ENCODE measurements around the gene ZNF394. TPM values are rescaled to one million over a fixed set of nuclear protein-coding genes. Genes with fewer than 3 reads are reported as not detected.
A peak's percentile ranks its signal among the peaks of the same experiment; 100 is the strongest.

Gene ZNF394
- polyA plus RNA-seq, 2 donors = 15.2 to 19.8 TPM

DNA sequence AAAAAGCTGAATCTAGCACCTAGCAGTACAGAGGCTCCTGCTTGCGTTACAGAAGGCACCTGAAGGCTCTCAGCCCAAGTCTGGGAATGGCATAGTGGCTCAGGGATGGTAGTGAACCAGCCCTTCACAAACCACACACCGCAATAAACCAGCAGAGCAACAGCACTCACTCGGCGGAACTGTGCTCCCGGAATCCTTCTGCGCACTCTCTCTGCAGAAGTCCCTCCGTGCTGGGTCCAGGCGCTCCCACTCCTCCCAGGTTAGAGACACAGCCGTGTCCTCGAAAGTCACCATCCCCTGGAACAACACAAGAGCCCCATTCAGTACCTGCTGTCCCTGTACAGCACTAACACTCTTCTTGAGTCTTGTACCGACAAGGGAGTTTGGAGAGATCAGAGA lies 1.5 kb downstream of the ZNF394 start:
- peaks cover 7 to 14% of the 10 kb centered on the region in 2 donors for H3K9me3 ChIP-seq (ENCODE audit: control insufficient read depth in 2 of 2, insufficient read depth in 1 of 2, low read depth in 1 of 2, low read length in 1 of 2)
- 63 to 71% methylated on average over 11 of the region's 11 CpGs for WGBS, 2 donors
- peak overlapping the region; percentile 26 to 99 for H3K4me3 ChIP-seq (ENCODE audit: low read depth in 1 of 2, low read length in 2 of 2)
- peaks cover 15% of the 10 kb centered on the region in 2 donors for H3K36me3 ChIP-seq (ENCODE audit: control insufficient read depth in 2 of 2, insufficient read depth in 2 of 2, low read length in 1 of 2)
- peak overlapping the region in 1 of 2 donors; percentile 36 for H3K27ac ChIP-seq (ENCODE audit: low read depth in 2 of 2, low read length in 1 of 2)
- no peaks in the 10 kb centered on the region for H3K27me3 ChIP-seq (ENCODE audit: control insufficient read depth in 1 of 2, insufficient read depth in 2 of 2, low read length in 2 of 2)
- H3K4me1 ChIP-seq (ENCODE audit: control insufficient read depth in 2 of 2, insufficient read depth in 2 of 2, low read length in 1 of 2) = peaks cover 3 to 5% of the 10 kb centered on the region in 2 donors

GRCh38 chr7:99497766-99498545 lies 2.1 kb downstream of the ZNF394 start:
- H3K36me3 ChIP-seq (ENCODE audit: control insufficient read depth in 2 of 2, insufficient read depth in 2 of 2, low read length in 1 of 2) = peaks cover 18 to 19% of the 10 kb centered on the region in 2 donors
- H3K27ac ChIP-seq (ENCODE audit: low read depth in 2 of 2, low read length in 1 of 2) = no peak overlapping the region
- H3K4me3 ChIP-seq (ENCODE audit: low read depth in 1 of 2, low read length in 2 of 2) = peak overlapping the region; percentile 26 to 99
- H3K4me1 ChIP-seq (ENCODE audit: control insufficient read depth in 2 of 2, insufficient read depth in 2 of 2, low read length in 1 of 2) = peaks cover 3 to 5% of the 10 kb centered on the region in 2 donors
- peaks cover 7 to 15% of the 10 kb centered on the region in 2 donors for H3K9me3 ChIP-seq (ENCODE audit: control insufficient read depth in 2 of 2, insufficient read depth in 1 of 2, low read depth in 1 of 2, low read length in 1 of 2)
- H3K27me3 ChIP-seq (ENCODE audit: control insufficient read depth in 1 of 2, insufficient read depth in 2 of 2, low read length in 2 of 2) = no peaks in the 10 kb centered on the region
- WGBS, 2 donors = 78 to 79% methylated on average over 6 of the region's 6 CpGs

DNA sequence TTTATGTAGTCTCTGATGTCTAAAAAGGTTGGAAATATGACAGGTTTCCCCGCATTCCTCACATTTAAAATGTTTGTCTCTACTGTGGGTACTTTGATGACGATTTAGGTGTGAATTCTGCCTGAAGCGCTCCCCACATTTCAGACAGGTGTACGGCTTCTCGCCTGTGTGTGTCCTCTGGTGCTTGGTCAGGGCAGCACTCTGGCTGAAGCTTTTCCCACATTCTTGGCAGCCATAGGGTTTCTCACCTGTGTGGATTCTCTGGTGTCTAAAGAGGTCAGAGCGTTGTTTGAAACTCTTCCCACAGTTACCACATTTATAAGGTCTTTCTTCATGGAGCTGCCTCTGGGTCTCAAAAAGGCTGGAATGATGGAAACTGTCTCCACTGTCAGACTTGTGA lies 6.3 kb downstream of the ZNF394 start:
- H3K27me3 ChIP-seq (ENCODE audit: control insufficient read depth in 1 of 2, insufficient read depth in 2 of 2, low read length in 2 of 2) = no peaks in the 10 kb centered on the region
- peaks cover 18 to 22% of the 10 kb centered on the region in 2 donors for H3K36me3 ChIP-seq (ENCODE audit: control insufficient read depth in 2 of 2, insufficient read depth in 2 of 2, low read length in 1 of 2)
- peaks cover 3 to 5% of the 10 kb centered on the region in 2 donors for H3K4me1 ChIP-seq (ENCODE audit: control insufficient read depth in 2 of 2, insufficient read depth in 2 of 2, low read length in 1 of 2)

GRCh38 chr7:99490878-99491277 lies 9.2 kb downstream of the ZNF394 start:
- H3K27ac ChIP-seq (ENCODE audit: low read depth in 2 of 2, low read length in 1 of 2) = no peak overlapping the region
- peaks cover 16 to 17% of the 10 kb centered on the region in 2 donors for H3K36me3 ChIP-seq (ENCODE audit: control insufficient read depth in 2 of 2, insufficient read depth in 2 of 2, low read length in 1 of 2)
- whole genome bisulfite sequencing, 2 donors = 74 to 83% methylated on average over 3 of the region's 3 CpGs
- no peaks in the 10 kb centered on the region for H3K4me1 ChIP-seq (ENCODE audit: control insufficient read depth in 2 of 2, insufficient read depth in 2 of 2, low read length in 1 of 2)
- H3K9me3 ChIP-seq (ENCODE audit: control insufficient read depth in 2 of 2, insufficient read depth in 1 of 2, low read depth in 1 of 2, low read length in 1 of 2) = peaks cover 7 to 17% of the 10 kb centered on the region in 2 donors
- H3K4me3 ChIP-seq (ENCODE audit: low read depth in 1 of 2, low read length in 2 of 2) = no peak overlapping the region
- H3K27me3 ChIP-seq (ENCODE audit: control insufficient read depth in 1 of 2, insufficient read depth in 2 of 2, low read length in 2 of 2) = no peaks in the 10 kb centered on the region

More for the DNA sequence above, 6.3 kb downstream of the ZNF394 start:
- Histone ChIP-seq H3K4me3 (ENCODE audit: low read depth in 1 of 2, low read length in 2 of 2) (no peak overlapping the region), H3K27ac (ENCODE audit: low read depth in 2 of 2, low read length in 1 of 2) (no peak overlapping the region), H3K9me3 (ENCODE audit: control insufficient read depth in 2 of 2, insufficient read depth in 1 of 2, low read depth in 1 of 2, low read length in 1 of 2) (peaks cover 7 to 17% of the 10 kb centered on the region in 2 donors)
- 98% methylated on average over 6 of the region's 6 CpGs for WGBS, 2 donors

GRCh38 chr7:99489235-99489634 lies 10.8 kb downstream of the ZNF394 start:
- Histone ChIP-seq H3K4me3 (ENCODE audit: low read depth in 1 of 2, low read length in 2 of 2) (no peak overlapping the region), H3K36me3 (ENCODE audit: control insufficient read depth in 2 of 2, insufficient read depth in 2 of 2, low read length in 1 of 2) (peaks cover 11 to 15% of the 10 kb centered on the region in 2 donors), H3K4me1 (ENCODE audit: control insufficient read depth in 2 of 2, insufficient read depth in 2 of 2, low read length in 1 of 2) (no peaks in the 10 kb centered on the region), H3K27me3 (ENCODE audit: control insufficient read depth in 1 of 2, insufficient read depth in 2 of 2, low read length in 2 of 2) (no peaks in the 10 kb centered on the region), H3K27ac (ENCODE audit: low read depth in 2 of 2, low read length in 1 of 2) (no peak overlapping the region), H3K9me3 (ENCODE audit: control insufficient read depth in 2 of 2, insufficient read depth in 1 of 2, low read depth in 1 of 2, low read length in 1 of 2) (peaks cover 6 to 10% of the 10 kb centered on the region in 2 donors)
- 88 to 89% methylated on average over 4 of the region's 4 CpGs for WGBS, 2 donors

DNA sequence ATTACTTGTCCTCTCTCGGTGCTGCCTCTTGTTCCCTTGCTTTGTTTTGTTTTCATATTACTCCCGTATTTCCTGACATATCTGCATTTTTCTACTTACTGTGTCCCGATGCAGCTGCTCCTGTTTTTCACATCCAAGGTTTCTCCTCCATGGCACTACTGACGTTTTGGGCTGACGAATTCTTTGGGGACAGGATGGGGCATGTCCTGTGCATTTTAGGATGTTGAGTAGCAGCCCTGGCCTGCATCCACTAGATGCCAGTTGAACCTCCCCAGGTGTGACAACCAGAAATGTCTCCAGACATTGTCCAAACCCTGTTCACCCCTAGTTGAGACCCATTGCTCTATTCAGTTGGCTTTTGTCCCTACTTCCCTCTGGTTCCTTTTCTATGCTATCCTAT lies 15.0 kb downstream of the ZNF394 start:
- Histone ChIP-seq H3K36me3 (ENCODE audit: control insufficient read depth in 2 of 2, insufficient read depth in 2 of 2, low read length in 1 of 2) (peaks cover 2 to 3% of the 10 kb centered on the region in 2 donors), H3K27ac (ENCODE audit: low read depth in 2 of 2, low read length in 1 of 2) (no peak overlapping the region)
- 54 to 75% methylated on average over 5 of the region's 5 CpGs for WGBS, 2 donors

GRCh38 chr7:99478464-99479440 lies 21.3 kb downstream of the ZNF394 start:
- H3K27ac ChIP-seq (ENCODE audit: low read depth in 2 of 2, low read length in 1 of 2) = no peak overlapping the region
- H3K36me3 ChIP-seq (ENCODE audit: control insufficient read depth in 2 of 2, insufficient read depth in 2 of 2, low read length in 1 of 2) = peaks cover 0 to 10% of the 10 kb centered on the region in 2 donors
- H3K4me1 ChIP-seq (ENCODE audit: control insufficient read depth in 2 of 2, insufficient read depth in 2 of 2, low read length in 1 of 2) = no peaks in the 10 kb centered on the region
- 69 to 78% methylated on average over 15 of the region's 15 CpGs for WGBS, 2 donors
- H3K9me3 ChIP-seq (ENCODE audit: control insufficient read depth in 2 of 2, insufficient read depth in 1 of 2, low read depth in 1 of 2, low read length in 1 of 2) = no peaks in the 10 kb centered on the region
- no peaks in the 10 kb centered on the region for H3K27me3 ChIP-seq (ENCODE audit: control insufficient read depth in 1 of 2, insufficient read depth in 2 of 2, low read length in 2 of 2)
- no peak overlapping the region for H3K4me3 ChIP-seq (ENCODE audit: low read depth in 1 of 2, low read length in 2 of 2)

More for the DNA sequence above, 15.0 kb downstream of the ZNF394 start:
- no peak overlapping the region for H3K4me3 ChIP-seq (ENCODE audit: low read depth in 1 of 2, low read length in 2 of 2)
- no peaks in the 10 kb centered on the region for H3K27me3 ChIP-seq (ENCODE audit: control insufficient read depth in 1 of 2, insufficient read depth in 2 of 2, low read length in 2 of 2)
- no peaks in the 10 kb centered on the region for H3K9me3 ChIP-seq (ENCODE audit: control insufficient read depth in 2 of 2, insufficient read depth in 1 of 2, low read depth in 1 of 2, low read length in 1 of 2)
- H3K4me1 ChIP-seq (ENCODE audit: control insufficient read depth in 2 of 2, insufficient read depth in 2 of 2, low read length in 1 of 2) = no peaks in the 10 kb centered on the region

- Histone ChIP-seq H3K4me1 (ENCODE audit: control insufficient read depth in 2 of 2, insufficient read depth in 2 of 2, low read length in 1 of 2) (peaks cover 0 to 3% of the 10 kb centered on the region in 2 donors), H3K27me3 (ENCODE audit: control insufficient read depth in 1 of 2, insufficient read depth in 2 of 2, low read length in 2 of 2) (no peaks in the 10 kb centered on the region), H3K36me3 (ENCODE audit: control insufficient read depth in 2 of 2, insufficient read depth in 2 of 2, low read length in 1 of 2) (peaks cover 0 to 10% of the 10 kb centered on the region in 2 donors), H3K9me3 (ENCODE audit: control insufficient read depth in 2 of 2, insufficient read depth in 1 of 2, low read depth in 1 of 2, low read length in 1 of 2) (no peaks in the 10 kb centered on the region), H3K4me3 (ENCODE audit: low read depth in 1 of 2, low read length in 2 of 2) (no peak overlapping the region), H3K27ac (ENCODE audit: low read depth in 2 of 2, low read length in 1 of 2) (no peak overlapping the region)
- 74 to 79% methylated on average over 5 of the region's 5 CpGs for WGBS, 2 donors
Observed at GRCh38 chr7:99476107-99476506, 24.0 kb downstream of the ZNF394 start.

DNA sequence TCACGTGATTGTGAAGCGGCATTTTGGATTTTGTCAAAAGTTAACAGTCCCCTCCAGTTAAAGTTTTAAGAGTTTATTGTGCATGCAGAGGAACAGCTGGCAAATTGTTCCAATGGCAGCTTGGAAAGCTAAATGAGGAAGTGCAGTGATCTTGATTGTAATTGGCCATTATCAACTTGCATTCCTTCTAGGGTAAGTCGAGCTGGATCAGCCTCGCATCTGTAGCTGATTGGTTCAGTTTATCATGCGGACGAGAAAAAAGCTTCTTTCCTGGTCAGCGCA lies 26.8 kb downstream of the ZNF394 start:
- peak overlapping the region; percentile 74 to 85 for H3K27ac ChIP-seq (ENCODE audit: low read depth in 2 of 2, low read length in 1 of 2)
- H3K27me3 ChIP-seq (ENCODE audit: control insufficient read depth in 1 of 2, insufficient read depth in 2 of 2, low read length in 2 of 2) = no peaks in the 10 kb centered on the region
- H3K9me3 ChIP-seq (ENCODE audit: control insufficient read depth in 2 of 2, insufficient read depth in 1 of 2, low read depth in 1 of 2, low read length in 1 of 2) = no peaks in the 10 kb centered on the region
- peaks cover 0 to 4% of the 10 kb centered on the region in 2 donors for H3K36me3 ChIP-seq (ENCODE audit: control insufficient read depth in 2 of 2, insufficient read depth in 2 of 2, low read length in 1 of 2)
- H3K4me1 ChIP-seq (ENCODE audit: control insufficient read depth in 2 of 2, insufficient read depth in 2 of 2, low read length in 1 of 2) = peaks cover 0 to 5% of the 10 kb centered on the region in 2 donors
- H3K4me3 ChIP-seq (ENCODE audit: low read depth in 1 of 2, low read length in 2 of 2) = peak overlapping the region; percentile 78 to 87
- 1 to 2% methylated on average over 7 of the region's 7 CpGs for WGBS, 2 donors
